HEK293 (cell line): ENCODE data around the gene TAF11.

Experiments used
- GFI1B ChIP-seq: fragments of 450-650 bp; formaldehyde crosslinking; IDR thresholded peaks from 2 replicates; pipeline ENCODE4 v1.5.1; 2016; ENCODE audit warnings: missing biosample characterization, missing genetic modification characterization
- HOXD13 ChIP-seq: sonication (generic); formaldehyde crosslinking; IDR thresholded peaks from 2 replicates; pipeline ENCODE4 v1.8.0; 2022; ENCODE audit warnings: missing genetic modification reagents, borderline replicate concordance
- KLF1 ChIP-seq: fragments of 450-650 bp; formaldehyde crosslinking; IDR thresholded peaks from 2 replicates; pipeline ENCODE4 v1.5.1; 2016; ENCODE audit warnings: missing biosample characterization, missing genetic modification characterization
- OSR2 ChIP-seq: fragments of 450-650 bp; formaldehyde crosslinking; IDR thresholded peaks from 2 replicates; pipeline ENCODE4 v1.5.1; 2016; ENCODE audit warnings: missing biosample characterization, missing genetic modification characterization
- OVOL3 ChIP-seq: fragments of 450-650 bp; formaldehyde crosslinking; IDR thresholded peaks from 2 replicates; pipeline ENCODE4 v1.5.1; 2016; ENCODE audit warnings: missing biosample characterization, missing genetic modification characterization
- REPIN1 ChIP-seq: fragments of 450-650 bp; formaldehyde crosslinking; IDR thresholded peaks from 2 replicates; pipeline ENCODE4 v1.5.1; 2017; ENCODE audit warnings: missing biosample characterization, missing genetic modification characterization, low read depth
- TCF7L2 ChIP-seq: IDR thresholded peaks from 2 replicates; pipeline ENCODE4 v1.6.1; 2011; ENCODE audit warnings: low read depth, mild to moderate bottlenecking, inconsistent platforms, low read length, moderate library complexity, borderline replicate concordance
- ZBTB7A ChIP-seq: fragments of 450-650 bp; formaldehyde crosslinking; IDR thresholded peaks from 2 replicates; pipeline ENCODE4 v1.5.1; 2016; ENCODE audit warnings: low read depth, missing biosample characterization, missing genetic modification characterization
- ZFP41 ChIP-seq: fragments of 450-650 bp; formaldehyde crosslinking; IDR thresholded peaks from 2 replicates; pipeline ENCODE4 v1.5.1; 2016; ENCODE audit warnings: missing biosample characterization, missing genetic modification characterization, borderline replicate concordance
- ZNF132 ChIP-seq: fragments of 450-650 bp; formaldehyde crosslinking; IDR thresholded peaks from 2 replicates; pipeline ENCODE4 v1.5.1; 2017; ENCODE audit warnings: missing biosample characterization, missing genetic modification characterization, borderline replicate concordance
- ZNF140 ChIP-seq: fragments of 450-650 bp; formaldehyde crosslinking; IDR thresholded peaks from 2 replicates; pipeline ENCODE4 v1.5.1; 2016; ENCODE audit warnings: missing biosample characterization, missing genetic modification characterization
- ZNF146 ChIP-seq: fragments of 450-650 bp; formaldehyde crosslinking; IDR thresholded peaks from 2 replicates; pipeline ENCODE4 v1.5.1; 2016; ENCODE audit warnings: missing biosample characterization, missing genetic modification characterization
- ZNF169 ChIP-seq: fragments of 450-650 bp; formaldehyde crosslinking; IDR thresholded peaks from 2 replicates; pipeline ENCODE4 v1.5.1; 2016; ENCODE audit warnings: missing biosample characterization, missing genetic modification characterization
- ZNF221 ChIP-seq: fragments of 450-650 bp; formaldehyde crosslinking; IDR thresholded peaks from 2 replicates; pipeline ENCODE4 v1.5.1; 2017; ENCODE audit warnings: missing biosample characterization, missing genetic modification characterization, borderline replicate concordance
- ZNF311 ChIP-seq: fragments of 450-650 bp; formaldehyde crosslinking; IDR thresholded peaks from 2 replicates; pipeline ENCODE4 v1.5.1; 2017; ENCODE audit warnings: missing biosample characterization, missing genetic modification characterization, borderline replicate concordance
- ZNF416 ChIP-seq: fragments of 450-650 bp; formaldehyde crosslinking; IDR thresholded peaks from 2 replicates; pipeline ENCODE4 v1.5.1; 2016; ENCODE audit warnings: missing biosample characterization, missing genetic modification characterization
- ZNF501 ChIP-seq: fragments of 450-650 bp; formaldehyde crosslinking; IDR thresholded peaks from 2 replicates; pipeline ENCODE4 v1.5.1; 2016; ENCODE audit warnings: missing biosample characterization, missing genetic modification characterization
- ZNF510 ChIP-seq: fragments of 450-650 bp; formaldehyde crosslinking; IDR thresholded peaks from 2 replicates; pipeline ENCODE4 v1.5.1; 2018; ENCODE audit warnings: mild to moderate bottlenecking, missing genetic modification characterization, missing biosample characterization; ENCODE audit not compliant: insufficient replicate concordance
- ZNF561 ChIP-seq: fragments of 450-650 bp; IDR thresholded peaks from 2 replicates; pipeline ENCODE4 v1.5.1; 2018; ENCODE audit warnings: missing biosample characterization, missing genetic modification characterization, borderline replicate concordance
- ZNF660 ChIP-seq: fragments of 450-650 bp; IDR thresholded peaks from 2 replicates; pipeline ENCODE4 v1.5.1; 2018; ENCODE audit warnings: missing biosample characterization, mild to moderate bottlenecking, missing genetic modification characterization
- ZNF664 ChIP-seq: fragments of 450-650 bp; formaldehyde crosslinking; IDR thresholded peaks from 2 replicates; pipeline ENCODE4 v1.5.1; 2016; ENCODE audit warnings: missing biosample characterization, missing genetic modification characterization
- ZNF701 ChIP-seq: fragments of 450-650 bp; formaldehyde crosslinking; IDR thresholded peaks from 2 replicates; pipeline ENCODE4 v1.5.1; 2016; ENCODE audit warnings: missing biosample characterization, missing genetic modification characterization
- ZXDB ChIP-seq: fragments of 450-650 bp; formaldehyde crosslinking; IDR thresholded peaks from 2 replicates; pipeline ENCODE4 v1.5.1; 2016; ENCODE audit warnings: missing biosample characterization, missing genetic modification characterization
- TF ChIP-seq, protein P1 (sequence below): fragments of 450-650 bp; formaldehyde crosslinking; IDR thresholded peaks from 2 replicates; pipeline ENCODE4 v1.5.1; 2017; ENCODE audit warnings: missing biosample characterization, mild to moderate bottlenecking, missing genetic modification characterization, moderate library complexity
- TF ChIP-seq, protein P2 (sequence below): fragments of 450-650 bp; formaldehyde crosslinking; IDR thresholded peaks from 2 replicates; pipeline ENCODE4 v1.5.1; 2017; ENCODE audit warnings: missing biosample characterization, missing genetic modification characterization
- TF ChIP-seq, protein P3 (sequence below): sonication (generic); formaldehyde crosslinking; IDR thresholded peaks from 2 replicates; pipeline ENCODE4 v1.8.1; 2022; ENCODE audit warnings: mild to moderate bottlenecking, moderate library complexity, missing genetic modification reagents
- TF ChIP-seq, protein P4 (sequence below): fragments of 450-650 bp; formaldehyde crosslinking; IDR thresholded peaks from 2 replicates; pipeline ENCODE4 v1.5.1; 2016; ENCODE audit warnings: missing biosample characterization, missing genetic modification characterization
- TF ChIP-seq, protein P5 (sequence below): fragments of 450-650 bp; formaldehyde crosslinking; IDR thresholded peaks from 2 replicates; pipeline ENCODE4 v1.5.1; 2016; ENCODE audit warnings: missing biosample characterization, missing genetic modification characterization
- TF ChIP-seq, protein P6 (sequence below): fragments of 450-650 bp; formaldehyde crosslinking; IDR thresholded peaks from 2 replicates; pipeline ENCODE4 v1.5.1; 2016; ENCODE audit warnings: missing biosample characterization, missing genetic modification characterization, low read depth
- TF ChIP-seq, protein P7 (sequence below): fragments of 450-650 bp; formaldehyde crosslinking; IDR thresholded peaks from 2 replicates; pipeline ENCODE4 v1.5.1; 2017; ENCODE audit warnings: missing biosample characterization, missing genetic modification characterization

Gene TAF11

DNA sequence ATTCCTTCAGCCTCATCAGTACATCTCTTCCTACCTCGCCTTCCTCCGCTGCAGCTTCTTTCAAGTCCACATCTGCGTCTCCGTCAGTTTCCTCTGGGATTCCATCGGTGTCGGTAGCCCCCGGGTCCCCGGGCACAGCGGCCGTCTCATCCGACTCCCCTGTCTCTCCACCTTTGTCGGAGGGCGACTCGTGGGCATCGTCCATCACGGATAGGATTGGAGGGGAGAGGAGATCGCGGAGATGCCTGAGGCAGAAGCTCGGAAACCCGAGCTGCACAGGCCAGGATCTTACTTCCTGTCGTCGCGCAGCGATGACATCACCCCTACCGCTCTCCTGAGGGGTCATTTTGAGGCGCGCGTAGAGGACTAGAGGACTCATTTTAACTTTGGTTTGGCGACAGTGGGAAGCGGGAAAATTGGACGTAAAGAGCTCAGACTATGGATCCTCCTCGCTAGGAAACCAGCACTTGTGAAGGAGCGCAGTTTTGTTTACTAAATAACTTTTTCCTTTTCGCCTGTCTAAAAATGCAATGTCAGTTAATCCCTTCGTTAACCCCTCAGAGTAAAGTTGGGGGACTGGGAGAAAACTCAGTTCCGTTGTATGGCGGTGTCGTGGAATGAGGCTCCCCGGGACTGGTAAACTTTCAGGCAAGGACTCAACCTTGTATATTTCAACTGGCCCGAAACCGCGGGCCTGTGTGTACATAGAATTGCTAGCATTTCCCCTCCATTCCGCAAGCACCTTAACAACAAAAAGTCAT, at the start of gene TAF11 (continued):
- TF ChIP-seq, protein P1, sequence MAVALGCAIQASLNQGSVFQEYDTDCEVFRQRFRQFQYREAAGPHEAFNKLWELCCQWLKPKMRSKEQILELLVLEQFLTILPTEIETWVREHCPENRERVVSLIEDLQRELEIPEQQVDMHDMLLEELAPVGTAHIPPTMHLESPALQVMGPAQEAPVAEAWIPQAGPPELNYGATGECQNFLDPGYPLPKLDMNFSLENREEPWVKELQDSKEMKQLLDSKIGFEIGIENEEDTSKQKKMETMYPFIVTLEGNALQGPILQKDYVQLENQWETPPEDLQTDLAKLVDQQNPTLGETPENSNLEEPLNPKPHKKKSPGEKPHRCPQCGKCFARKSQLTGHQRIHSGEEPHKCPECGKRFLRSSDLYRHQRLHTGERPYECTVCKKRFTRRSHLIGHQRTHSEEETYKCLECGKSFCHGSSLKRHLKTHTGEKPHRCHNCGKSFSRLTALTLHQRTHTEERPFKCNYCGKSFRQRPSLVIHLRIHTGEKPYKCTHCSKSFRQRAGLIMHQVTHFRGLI (tag by site-specific recombination): no peak
- TF ChIP-seq, protein P2, sequence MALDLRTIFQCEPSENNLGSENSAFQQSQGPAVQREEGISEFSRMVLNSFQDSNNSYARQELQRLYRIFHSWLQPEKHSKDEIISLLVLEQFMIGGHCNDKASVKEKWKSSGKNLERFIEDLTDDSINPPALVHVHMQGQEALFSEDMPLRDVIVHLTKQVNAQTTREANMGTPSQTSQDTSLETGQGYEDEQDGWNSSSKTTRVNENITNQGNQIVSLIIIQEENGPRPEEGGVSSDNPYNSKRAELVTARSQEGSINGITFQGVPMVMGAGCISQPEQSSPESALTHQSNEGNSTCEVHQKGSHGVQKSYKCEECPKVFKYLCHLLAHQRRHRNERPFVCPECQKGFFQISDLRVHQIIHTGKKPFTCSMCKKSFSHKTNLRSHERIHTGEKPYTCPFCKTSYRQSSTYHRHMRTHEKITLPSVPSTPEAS (tag by site-specific recombination): no peak
- TF ChIP-seq, protein P3, sequence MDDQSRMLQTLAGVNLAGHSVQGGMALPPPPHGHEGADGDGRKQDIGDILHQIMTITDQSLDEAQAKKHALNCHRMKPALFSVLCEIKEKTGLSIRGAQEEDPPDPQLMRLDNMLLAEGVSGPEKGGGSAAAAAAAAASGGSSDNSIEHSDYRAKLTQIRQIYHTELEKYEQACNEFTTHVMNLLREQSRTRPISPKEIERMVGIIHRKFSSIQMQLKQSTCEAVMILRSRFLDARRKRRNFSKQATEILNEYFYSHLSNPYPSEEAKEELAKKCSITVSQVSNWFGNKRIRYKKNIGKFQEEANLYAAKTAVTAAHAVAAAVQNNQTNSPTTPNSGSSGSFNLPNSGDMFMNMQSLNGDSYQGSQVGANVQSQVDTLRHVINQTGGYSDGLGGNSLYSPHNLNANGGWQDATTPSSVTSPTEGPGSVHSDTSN: no peak
- TF ChIP-seq ZXDB (tag by site-specific recombination): peak; percentile 90
- no peak for TF ChIP-seq ZNF221 (tag by site-specific recombination)
- no peak for TF ChIP-seq REPIN1 (tag by site-specific recombination)
- TF ChIP-seq KLF1 (tag by site-specific recombination): no peak
- no peak for TF ChIP-seq OVOL3 (tag by site-specific recombination)
- TF ChIP-seq ZNF660 (tag by site-specific recombination): peak; percentile 88
- TF ChIP-seq ZNF140 (tag by site-specific recombination): no peak
- no peak for TF ChIP-seq ZNF169 (tag by site-specific recombination)
- TF ChIP-seq OSR2 (tag by site-specific recombination): peak; percentile 15; the same call in 1 of the 2 replicates
- TF ChIP-seq, protein P4, sequence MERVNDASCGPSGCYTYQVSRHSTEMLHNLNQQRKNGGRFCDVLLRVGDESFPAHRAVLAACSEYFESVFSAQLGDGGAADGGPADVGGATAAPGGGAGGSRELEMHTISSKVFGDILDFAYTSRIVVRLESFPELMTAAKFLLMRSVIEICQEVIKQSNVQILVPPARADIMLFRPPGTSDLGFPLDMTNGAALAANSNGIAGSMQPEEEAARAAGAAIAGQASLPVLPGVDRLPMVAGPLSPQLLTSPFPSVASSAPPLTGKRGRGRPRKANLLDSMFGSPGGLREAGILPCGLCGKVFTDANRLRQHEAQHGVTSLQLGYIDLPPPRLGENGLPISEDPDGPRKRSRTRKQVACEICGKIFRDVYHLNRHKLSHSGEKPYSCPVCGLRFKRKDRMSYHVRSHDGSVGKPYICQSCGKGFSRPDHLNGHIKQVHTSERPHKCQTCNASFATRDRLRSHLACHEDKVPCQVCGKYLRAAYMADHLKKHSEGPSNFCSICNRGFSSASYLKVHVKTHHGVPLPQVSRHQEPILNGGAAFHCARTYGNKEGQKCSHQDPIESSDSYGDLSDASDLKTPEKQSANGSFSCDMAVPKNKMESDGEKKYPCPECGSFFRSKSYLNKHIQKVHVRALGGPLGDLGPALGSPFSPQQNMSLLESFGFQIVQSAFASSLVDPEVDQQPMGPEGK (tag by site-specific recombination): peak; percentile 30; the same call in 1 of the 2 replicates
- TF ChIP-seq ZNF146 (tag by site-specific recombination): no peak
- TF ChIP-seq TCF7L2: no peak
- TF ChIP-seq ZNF701 (tag by site-specific recombination): no peak
- TF ChIP-seq, protein P5, sequence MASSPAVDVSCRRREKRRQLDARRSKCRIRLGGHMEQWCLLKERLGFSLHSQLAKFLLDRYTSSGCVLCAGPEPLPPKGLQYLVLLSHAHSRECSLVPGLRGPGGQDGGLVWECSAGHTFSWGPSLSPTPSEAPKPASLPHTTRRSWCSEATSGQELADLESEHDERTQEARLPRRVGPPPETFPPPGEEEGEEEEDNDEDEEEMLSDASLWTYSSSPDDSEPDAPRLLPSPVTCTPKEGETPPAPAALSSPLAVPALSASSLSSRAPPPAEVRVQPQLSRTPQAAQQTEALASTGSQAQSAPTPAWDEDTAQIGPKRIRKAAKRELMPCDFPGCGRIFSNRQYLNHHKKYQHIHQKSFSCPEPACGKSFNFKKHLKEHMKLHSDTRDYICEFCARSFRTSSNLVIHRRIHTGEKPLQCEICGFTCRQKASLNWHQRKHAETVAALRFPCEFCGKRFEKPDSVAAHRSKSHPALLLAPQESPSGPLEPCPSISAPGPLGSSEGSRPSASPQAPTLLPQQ (tag by site-specific recombination): peak; percentile 69; the same call in 1 of the 2 replicates
- no peak for TF ChIP-seq ZBTB7A (tag by site-specific recombination)
- TF ChIP-seq ZNF561 (tag by site-specific recombination): peak; percentile 75
- no peak for TF ChIP-seq ZFP41
- TF ChIP-seq ZNF311 (tag by site-specific recombination): no peak
- TF ChIP-seq ZNF510 (tag by site-specific recombination): no peak
- TF ChIP-seq ZNF132 (tag by site-specific recombination): no peak
- TF ChIP-seq ZNF664: no peak
- TF ChIP-seq, protein P6, sequence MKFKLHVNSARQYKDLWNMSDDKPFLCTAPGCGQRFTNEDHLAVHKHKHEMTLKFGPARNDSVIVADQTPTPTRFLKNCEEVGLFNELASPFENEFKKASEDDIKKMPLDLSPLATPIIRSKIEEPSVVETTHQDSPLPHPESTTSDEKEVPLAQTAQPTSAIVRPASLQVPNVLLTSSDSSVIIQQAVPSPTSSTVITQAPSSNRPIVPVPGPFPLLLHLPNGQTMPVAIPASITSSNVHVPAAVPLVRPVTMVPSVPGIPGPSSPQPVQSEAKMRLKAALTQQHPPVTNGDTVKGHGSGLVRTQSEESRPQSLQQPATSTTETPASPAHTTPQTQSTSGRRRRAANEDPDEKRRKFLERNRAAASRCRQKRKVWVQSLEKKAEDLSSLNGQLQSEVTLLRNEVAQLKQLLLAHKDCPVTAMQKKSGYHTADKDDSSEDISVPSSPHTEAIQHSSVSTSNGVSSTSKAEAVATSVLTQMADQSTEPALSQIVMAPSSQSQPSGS (tag by site-specific recombination): peak; percentile 98
- TF ChIP-seq ZNF501: peak; percentile 72; the same call in 1 of the 2 replicates
- TF ChIP-seq, protein P7, sequence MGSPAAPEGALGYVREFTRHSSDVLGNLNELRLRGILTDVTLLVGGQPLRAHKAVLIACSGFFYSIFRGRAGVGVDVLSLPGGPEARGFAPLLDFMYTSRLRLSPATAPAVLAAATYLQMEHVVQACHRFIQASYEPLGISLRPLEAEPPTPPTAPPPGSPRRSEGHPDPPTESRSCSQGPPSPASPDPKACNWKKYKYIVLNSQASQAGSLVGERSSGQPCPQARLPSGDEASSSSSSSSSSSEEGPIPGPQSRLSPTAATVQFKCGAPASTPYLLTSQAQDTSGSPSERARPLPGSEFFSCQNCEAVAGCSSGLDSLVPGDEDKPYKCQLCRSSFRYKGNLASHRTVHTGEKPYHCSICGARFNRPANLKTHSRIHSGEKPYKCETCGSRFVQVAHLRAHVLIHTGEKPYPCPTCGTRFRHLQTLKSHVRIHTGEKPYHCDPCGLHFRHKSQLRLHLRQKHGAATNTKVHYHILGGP (tag by site-specific recombination): peak; percentile 59
- no peak for TF ChIP-seq ZNF416
- no peak for TF ChIP-seq GFI1B (tag by site-specific recombination)
- TF ChIP-seq HOXD13: no peak
